Liver (tissue), 2 donors: Measurements from ENCODE around the gene KDM2A.

ENCODE experiments used
- TF ChIP-seq, protein P1 (sequence below): fragments of 150-350 bp; IDR thresholded peaks from 2 replicates; pipeline ENCODE4 v1.5.1; 2017; ENCODE audit warnings: improper control_type of control experiment, low read depth, low read length; ENCODE audit not compliant: missing input control
- TF ChIP-seq, protein P2 (sequence below): IDR thresholded peaks from 2 replicates; pipeline ENCODE4 v1.6.1; 2016; ENCODE audit warnings: antibody characterized with exemption
- donor health status: healthy.

DNA sequence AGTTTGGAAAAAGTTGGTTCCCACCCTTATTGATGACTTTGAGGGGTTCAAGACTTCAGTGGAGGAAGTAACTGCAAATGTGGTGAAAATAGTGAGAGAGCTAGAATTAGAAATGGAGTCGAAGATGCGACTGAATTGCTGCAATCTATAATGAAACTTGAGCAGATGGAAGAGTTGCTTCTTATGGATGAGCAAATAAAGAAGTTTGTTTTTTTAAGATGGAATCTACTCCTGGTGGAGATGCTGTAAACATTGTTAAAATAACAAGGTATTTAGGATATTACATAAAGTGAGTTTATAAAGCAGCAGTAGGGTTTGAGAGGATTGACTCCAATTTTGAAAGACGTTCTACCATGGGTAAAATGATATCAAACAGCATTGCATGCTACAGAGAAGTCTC is 83.0 kb downstream of the KDM2A start:
- TF ChIP-seq, protein P1, sequence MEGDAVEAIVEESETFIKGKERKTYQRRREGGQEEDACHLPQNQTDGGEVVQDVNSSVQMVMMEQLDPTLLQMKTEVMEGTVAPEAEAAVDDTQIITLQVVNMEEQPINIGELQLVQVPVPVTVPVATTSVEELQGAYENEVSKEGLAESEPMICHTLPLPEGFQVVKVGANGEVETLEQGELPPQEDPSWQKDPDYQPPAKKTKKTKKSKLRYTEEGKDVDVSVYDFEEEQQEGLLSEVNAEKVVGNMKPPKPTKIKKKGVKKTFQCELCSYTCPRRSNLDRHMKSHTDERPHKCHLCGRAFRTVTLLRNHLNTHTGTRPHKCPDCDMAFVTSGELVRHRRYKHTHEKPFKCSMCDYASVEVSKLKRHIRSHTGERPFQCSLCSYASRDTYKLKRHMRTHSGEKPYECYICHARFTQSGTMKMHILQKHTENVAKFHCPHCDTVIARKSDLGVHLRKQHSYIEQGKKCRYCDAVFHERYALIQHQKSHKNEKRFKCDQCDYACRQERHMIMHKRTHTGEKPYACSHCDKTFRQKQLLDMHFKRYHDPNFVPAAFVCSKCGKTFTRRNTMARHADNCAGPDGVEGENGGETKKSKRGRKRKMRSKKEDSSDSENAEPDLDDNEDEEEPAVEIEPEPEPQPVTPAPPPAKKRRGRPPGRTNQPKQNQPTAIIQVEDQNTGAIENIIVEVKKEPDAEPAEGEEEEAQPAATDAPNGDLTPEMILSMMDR, result no peak
- TF ChIP-seq, protein P2, sequence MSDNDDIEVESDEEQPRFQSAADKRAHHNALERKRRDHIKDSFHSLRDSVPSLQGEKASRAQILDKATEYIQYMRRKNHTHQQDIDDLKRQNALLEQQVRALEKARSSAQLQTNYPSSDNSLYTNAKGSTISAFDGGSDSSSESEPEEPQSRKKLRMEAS, result no peak
